HepG2 (cell line): Measurements from ENCODE around the gene VPS18. TPM values are rescaled to one million over a fixed set of nuclear protein-coding genes. Genes with fewer than 3 reads are reported as not detected.
A peak's percentile ranks its signal among the peaks of the same experiment; 100 is the strongest.

Experiments used
- CREM ChIP-seq, 2 experiments: sonication (generic) in 1 of 2; formaldehyde crosslinking in 1 of 2; IDR thresholded peaks; 2 replicates each; pipeline versions ENCODE4 v1.4.0 to v1.6.1; 2016 to 2020; ENCODE audit warnings: antibody characterized with exemption in 1 of 2, mild to moderate bottlenecking in 1 of 2, missing genetic modification reagents in 1 of 2
- FOXA1 ChIP-seq, 2 experiments: fragments of 450-650 bp in 1 of 2; sonication (generic) in 1 of 2; formaldehyde crosslinking in 1 of 2; IDR thresholded peaks; 2 replicates each; pipeline versions ENCODE4 v1.4.0 to v1.6.1; 2016 to 2020; ENCODE audit warnings: missing genetic modification reagents in 1 of 2
- FOXP1 ChIP-seq, 2 experiments: fragments of 450-650 bp in 1 of 2; IDR thresholded peaks; 2 replicates each; pipeline ENCODE4 v1.6.1; 2017 to 2018; ENCODE audit warnings: antibody characterized with exemption in 1 of 2
- HNF4G ChIP-seq, 2 experiments: sonication (generic) in 1 of 2; formaldehyde crosslinking in 1 of 2; IDR thresholded peaks; 2 replicates each; pipeline versions ENCODE4 v1.4.0 to v1.6.1; 2011 to 2020; ENCODE audit warnings: borderline replicate concordance in 2 of 2, low read depth in 2 of 2, mild to moderate bottlenecking in 2 of 2, low read length in 1 of 2, missing genetic modification reagents in 1 of 2, moderate library complexity in 1 of 2
- HNRNPUL1 ChIP-seq: fragments of 200-400 bp; formaldehyde crosslinking; IDR thresholded peaks from 2 replicates; pipeline ENCODE4 v1.6.1; 2017; ENCODE audit warnings: low read depth, mild to moderate bottlenecking, low read length, moderate library complexity
- JARID2 ChIP-seq: sonication (generic); formaldehyde crosslinking; IDR thresholded peaks from 2 replicates; pipeline ENCODE4 v1.8.1; 2023; ENCODE audit warnings: missing genetic modification reagents, inconsistent platforms; ENCODE audit not compliant: insufficient replicate concordance
- LCORL ChIP-seq, 2 experiments: fragments of 450-650 bp in 1 of 2; sonication (generic) in 1 of 2; formaldehyde crosslinking in 1 of 2; IDR thresholded peaks; 2 replicates each; pipeline versions ENCODE4 v1.5.0 to v1.6.1; 2017 to 2020; ENCODE audit warnings: antibody characterized with exemption in 1 of 2, missing genetic modification reagents in 1 of 2
- MBNL3 ChIP-seq: fragments of 250-450 bp; sonication (Bioruptor Pico); conservative IDR thresholded peaks from 2 replicates; pipeline ENCODE4 v1.8.0; 2022; ENCODE audit warnings: mild to moderate bottlenecking, inconsistent platforms
- NBN ChIP-seq: fragments of 450-650 bp; conservative IDR thresholded peaks from 2 replicates; pipeline ENCODE4 v1.6.1; 2017
- NPAS2 ChIP-seq: sonication (generic); formaldehyde crosslinking; IDR thresholded peaks from 2 replicates; pipeline ENCODE4 v1.8.0; 2022; ENCODE audit warnings: mild to moderate bottlenecking, missing genetic modification reagents, borderline replicate concordance
- RXRA ChIP-seq: sonication (generic); formaldehyde crosslinking; IDR thresholded peaks from 2 replicates; pipeline ENCODE4 v1.5.1; 2020; ENCODE audit warnings: missing genetic modification reagents
- SKI ChIP-seq: fragments of 450-650 bp; IDR thresholded peaks from one replicate; pipeline ENCODE4 v1.6.1; 2018; ENCODE audit warnings: mild to moderate bottlenecking; ENCODE audit not compliant: partially characterized antibody
- SNAI1 ChIP-seq: sonication (generic); formaldehyde crosslinking; IDR thresholded peaks from 2 replicates; pipeline ENCODE4 v1.5.0; 2020; ENCODE audit warnings: mild to moderate bottlenecking, missing genetic modification reagents, borderline replicate concordance
- THAP9 ChIP-seq: sonication (generic); formaldehyde crosslinking; IDR thresholded peaks from 2 replicates; pipeline ENCODE4; 2020; ENCODE audit warnings: missing genetic modification reagents, mild to moderate bottlenecking, borderline replicate concordance
- THYN1 ChIP-seq: sonication (generic); formaldehyde crosslinking; IDR thresholded peaks from 2 replicates; pipeline ENCODE4 v1.8.1; 2023; ENCODE audit warnings: low read depth, mild to moderate bottlenecking, moderate library complexity, missing genetic modification reagents, borderline replicate concordance
- ZNF17 ChIP-seq: sonication (generic); formaldehyde crosslinking; IDR thresholded peaks from 2 replicates; pipeline ENCODE4 v1.5.0; 2020; ENCODE audit warnings: mild to moderate bottlenecking, missing genetic modification reagents
- ZNF660 ChIP-seq: sonication (generic); formaldehyde crosslinking; IDR thresholded peaks from 2 replicates; pipeline ENCODE4 v1.5.1; 2020; ENCODE audit warnings: mild to moderate bottlenecking, low read depth, missing genetic modification reagents, borderline replicate concordance
- ZNF687 ChIP-seq: sonication (generic); formaldehyde crosslinking; IDR thresholded peaks from 2 replicates; pipeline ENCODE4 v1.5.1; 2020; ENCODE audit warnings: mild to moderate bottlenecking, missing genetic modification reagents, moderate library complexity
- ZNF7 ChIP-seq: IDR thresholded peaks from 2 replicates; pipeline ENCODE4 v1.6.1; 2016; ENCODE audit warnings: missing biosample characterization, missing genetic modification reagents
- polyA plus RNA-seq, 8 experiments: library from polyadenylated mRNA; depleted of rRNA in 3 of 8; stranded (reverse) in 7 of 8; unstranded in 1 of 8; fragments of >200 nt; fragmentation: Illumina TruSeq in 4 of 8; extraction: Trizol in 4 of 8; gene quantifications; 2 replicates each; pipeline versions ENCODE4 v1.2.1 to v1.2.3, GENCODE V29; 2011 to 2016; ENCODE audit warnings: low read depth in 4 of 8, missing spikeins in 1 of 8, mixed read lengths in 1 of 8; ENCODE audit not compliant: insufficient read depth in 1 of 8
- total RNA-seq, 5 experiments: library from RNA; depleted of rRNA; stranded (reverse); fragments of >200 nt; fragmentation: Illumina TruSeq; extraction: Trizol; gene quantifications; 2 replicates each; pipeline ENCODE4 v1.2.3, GENCODE V29; 2016; ENCODE audit warnings: low read depth in 1 of 5
- TF ChIP-seq, protein P1 (sequence below): sonication (generic); formaldehyde crosslinking; IDR thresholded peaks from 2 replicates; pipeline ENCODE4 v1.8.1; 2023; ENCODE audit warnings: mild to moderate bottlenecking, missing genetic modification reagents, borderline replicate concordance

The VPS18 gene
- total and polyA plus RNA-seq, 2 of the 13 experiments (the other 11 are each of a cell fraction or from before 2014, with no cell fraction given), result 5.8 to 17.0 TPM

- TF ChIP-seq ZNF687 (CRISPR knock-in tag) (peak; percentile 81), LCORL (IDR thresholded peaks at IDR 0.05) (no peak), LCORL (CRISPR knock-in tag; IDR thresholded peaks at IDR 0.05) (peak; percentile 62), ZNF660 (CRISPR knock-in tag) (no peak), HNF4G (IDR thresholded peaks at IDR 0.05; ENCODE audit: borderline replicate concordance, low read depth, low read length) (0 out of 2 replicates have a peak, but pooled peaks have one; percentile 49), HNF4G (CRISPR knock-in tag; IDR thresholded peaks at IDR 0.05; ENCODE audit: borderline replicate concordance, low read depth) (no peak), THYN1 (no peak), HNRNPUL1 (no peak), ZNF17 (CRISPR knock-in tag) (no peak), ZNF7 (CRISPR knock-in tag) (no peak), FOXP1 (IDR thresholded peaks at IDR 0.05) (no peak), FOXP1 (CRISPR knock-in tag; IDR thresholded peaks at IDR 0.05) (no peak), SNAI1 (CRISPR knock-in tag) (no peak), FOXA1 (IDR thresholded peaks at IDR 0.05) (no peak), FOXA1 (CRISPR knock-in tag; IDR thresholded peaks at IDR 0.05) (no peak), JARID2 (no peak), MBNL3 (no peak), THAP9 (no peak), NPAS2 (no peak), RXRA (CRISPR knock-in tag) (peak; percentile 72), CREM (IDR thresholded peaks at IDR 0.05) (no peak), CREM (CRISPR knock-in tag; IDR thresholded peaks at IDR 0.05) (no peak), NBN (no peak), SKI (peak; percentile 29)
- TF ChIP-seq, protein P1, sequence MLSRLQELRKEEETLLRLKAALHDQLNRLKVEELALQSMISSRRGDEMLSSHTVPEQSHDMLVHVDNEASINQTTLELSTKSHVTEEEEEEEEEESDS (CRISPR knock-in tag), result no peak
Measured at GRCh38 chr15:40909662-40910630, 15.7 kb downstream of the VPS18 start (continued).
